ENCODE results near the gene ADGRV1.

ADGRV1 gene

GRCh38 chr5:91110686-91111085 is 552.1 kb downstream of the ADGRV1 start:
- no peak for DNase-seq (ENCODE audit: low spot score in 2 of 2)
- no peak overlapping the region for H3K4me3 ChIP-seq
- H3K9me3 ChIP-seq, result no peaks in the 10 kb centered on the region
- H3K27me3 ChIP-seq (ENCODE audit: low read depth), result no peaks in the 10 kb centered on the region
- H3K4me1 ChIP-seq, result no peaks in the 10 kb centered on the region
- H3K36me3 ChIP-seq (replicated peaks), result no peaks in the 10 kb centered on the region
- in situ Hi-C loops (cut with MboI; ENCODE audit: low sequenced_read_pairs), result loop anchor here (10.0 kb wide), 1 partner anchor 254 kb away; no protein-coding TSS in a partner anchor

GRCh38 chr5:91111473-91112238 is 553.1 kb downstream of the ADGRV1 start:
- Histone ChIP-seq H3K27me3 (ENCODE audit: low read depth) (no peaks in the 10 kb centered on the region), H3K9me3 (no peaks in the 10 kb centered on the region), H3K4me3 (no peak overlapping the region), H3K36me3 (replicated peaks) (no peaks in the 10 kb centered on the region), H3K4me1 (no peaks in the 10 kb centered on the region)
- DNase-seq (ENCODE audit: low spot score in 2 of 2), result no peak
- in situ Hi-C loops (cut with MboI; ENCODE audit: low sequenced_read_pairs), result loop anchor here (10.0 kb wide), 1 partner anchor 253 kb away; no protein-coding TSS in a partner anchor

GRCh38 chr5:91114658-91115057 is 556.1 kb downstream of the ADGRV1 start:
- Histone ChIP-seq H3K4me1 (no peaks in the 10 kb centered on the region), H3K9me3 (no peaks in the 10 kb centered on the region), H3K27me3 (ENCODE audit: low read depth) (no peaks in the 10 kb centered on the region), H3K36me3 (replicated peaks) (no peaks in the 10 kb centered on the region), H3K4me3 (no peak overlapping the region)
- no peak for DNase-seq (ENCODE audit: low spot score in 2 of 2)
- in situ Hi-C loops (cut with MboI; ENCODE audit: low sequenced_read_pairs), result loop anchor here (10.0 kb wide), 1 partner anchor 250 kb away; no protein-coding TSS in a partner anchor

- Histone ChIP-seq H3K9me3 (no peaks in the 10 kb centered on the region), H3K4me3 (no peak overlapping the region)
- in situ Hi-C loops (cut with MboI; ENCODE audit: low sequenced_read_pairs), result loop anchor here (10.0 kb wide), 1 partner anchor 246 kb away; no protein-coding TSS in a partner anchor
Measured at GRCh38 chr5:91118354-91118753, 559.8 kb downstream of the ADGRV1 start.

GRCh38 chr5:91118796-91119195 is 560.2 kb downstream of the ADGRV1 start:
- H3K4me1 ChIP-seq, result peaks cover 9% of the 10 kb centered on the region
- H3K9me3 ChIP-seq, result no peaks in the 10 kb centered on the region
- no peaks in the 10 kb centered on the region for H3K36me3 ChIP-seq (replicated peaks)
- no peak for DNase-seq (ENCODE audit: low spot score in 2 of 2)
- H3K4me3 ChIP-seq, result no peak overlapping the region
- in situ Hi-C loops (cut with MboI; ENCODE audit: low sequenced_read_pairs), result loop anchor here (10.0 kb wide), 1 partner anchor 246 kb away; no protein-coding TSS in a partner anchor
- H3K27me3 ChIP-seq (ENCODE audit: low read depth), result no peaks in the 10 kb centered on the region

More at GRCh38 chr5:91118354-91118753, 559.8 kb downstream of the ADGRV1 start:
- Histone ChIP-seq H3K36me3 (replicated peaks) (no peaks in the 10 kb centered on the region), H3K27me3 (ENCODE audit: low read depth) (no peaks in the 10 kb centered on the region), H3K4me1 (peaks cover 6% of the 10 kb centered on the region)
- DNase-seq (ENCODE audit: low spot score in 2 of 2), result no peak

- Histone ChIP-seq H3K4me3 (no peak overlapping the region), H3K4me1 (peaks cover 9% of the 10 kb centered on the region), H3K27me3 (ENCODE audit: low read depth) (no peaks in the 10 kb centered on the region), H3K36me3 (replicated peaks) (no peaks in the 10 kb centered on the region), H3K9me3 (no peaks in the 10 kb centered on the region)
- DNase-seq (ENCODE audit: low spot score in 2 of 2), result no peak
- in situ Hi-C loops (cut with MboI; ENCODE audit: low sequenced_read_pairs), result loop anchor here (10.0 kb wide), 1 partner anchor 246 kb away; no protein-coding TSS in a partner anchor
Measured at GRCh38 chr5:91119217-91119616, 560.6 kb downstream of the ADGRV1 start.

- in situ Hi-C loops (cut with MboI; ENCODE audit: low sequenced_read_pairs), result loop anchor here (10.0 kb wide), 1 partner anchor 245 kb away; no protein-coding TSS in a partner anchor
- Histone ChIP-seq H3K4me3 (no peak overlapping the region), H3K4me1 (peaks cover 9% of the 10 kb centered on the region), H3K36me3 (replicated peaks) (no peaks in the 10 kb centered on the region), H3K9me3 (no peaks in the 10 kb centered on the region), H3K27me3 (ENCODE audit: low read depth) (no peaks in the 10 kb centered on the region)
- DNase-seq (ENCODE audit: low spot score in 2 of 2), result no peak
Measured at GRCh38 chr5:91119981-91120850, 561.6 kb downstream of the ADGRV1 start.

GRCh38 chr5:91121347-91121993 is 562.9 kb downstream of the ADGRV1 start:
- Histone ChIP-seq H3K36me3 (replicated peaks) (no peaks in the 10 kb centered on the region), H3K9me3 (no peaks in the 10 kb centered on the region), H3K4me3 (no peak overlapping the region), H3K4me1 (peaks cover 13% of the 10 kb centered on the region), H3K27me3 (ENCODE audit: low read depth) (no peaks in the 10 kb centered on the region)
- in situ Hi-C loops (cut with MboI; ENCODE audit: low sequenced_read_pairs), result no loop called here
- DNase-seq (ENCODE audit: low spot score in 2 of 2), result no peak

- Histone ChIP-seq H3K4me1 (peaks cover 13% of the 10 kb centered on the region), H3K4me3 (no peak overlapping the region), H3K27me3 (ENCODE audit: low read depth) (no peaks in the 10 kb centered on the region), H3K36me3 (replicated peaks) (no peaks in the 10 kb centered on the region), H3K9me3 (no peaks in the 10 kb centered on the region)
- no peak for DNase-seq (ENCODE audit: low spot score in 2 of 2)
- in situ Hi-C loops (cut with MboI; ENCODE audit: low sequenced_read_pairs), result no loop called here
Measured at GRCh38 chr5:91122651-91123050, 564.1 kb downstream of the ADGRV1 start.

- H3K9me3 ChIP-seq, result no peaks in the 10 kb centered on the region
- in situ Hi-C loops (cut with MboI; ENCODE audit: low sequenced_read_pairs), result no loop called here
- no peak for DNase-seq (ENCODE audit: low spot score in 2 of 2)
Measured at GRCh38 chr5:91123291-91123690, 564.7 kb downstream of the ADGRV1 start.

GRCh38 chr5:91123901-91124300 is 565.3 kb downstream of the ADGRV1 start:
- no peak overlapping the region for H3K4me3 ChIP-seq
- no peaks in the 10 kb centered on the region for H3K27me3 ChIP-seq (ENCODE audit: low read depth)
- in situ Hi-C loops (cut with MboI; ENCODE audit: low sequenced_read_pairs), result no loop called here
- H3K9me3 ChIP-seq, result no peaks in the 10 kb centered on the region
- DNase-seq (ENCODE audit: low spot score in 2 of 2), result no peak
- H3K4me1 ChIP-seq, result peaks cover 23% of the 10 kb centered on the region
- H3K36me3 ChIP-seq (replicated peaks), result no peaks in the 10 kb centered on the region

More at GRCh38 chr5:91123291-91123690, 564.7 kb downstream of the ADGRV1 start:
- H3K36me3 ChIP-seq (replicated peaks), result no peaks in the 10 kb centered on the region
- H3K27me3 ChIP-seq (ENCODE audit: low read depth), result no peaks in the 10 kb centered on the region
- no peak overlapping the region for H3K4me3 ChIP-seq
- H3K4me1 ChIP-seq, result peaks cover 17% of the 10 kb centered on the region

GRCh38 chr5:91125916-91126315 is 567.3 kb downstream of the ADGRV1 start:
- no peaks in the 10 kb centered on the region for H3K27me3 ChIP-seq (ENCODE audit: low read depth)
- H3K4me1 ChIP-seq, result peaks cover 30% of the 10 kb centered on the region
- H3K36me3 ChIP-seq (replicated peaks), result no peaks in the 10 kb centered on the region
- no peak overlapping the region for H3K4me3 ChIP-seq
- DNase-seq (ENCODE audit: low spot score in 2 of 2), result peak; percentile 30 to 39
- no peaks in the 10 kb centered on the region for H3K9me3 ChIP-seq
- in situ Hi-C loops (cut with MboI; ENCODE audit: low sequenced_read_pairs), result no loop called here

- H3K4me1 ChIP-seq, result peaks cover 30% of the 10 kb centered on the region
- DNase-seq (ENCODE audit: low spot score in 2 of 2), result no peak
- no peaks in the 10 kb centered on the region for H3K36me3 ChIP-seq (replicated peaks)
- H3K27me3 ChIP-seq (ENCODE audit: low read depth), result no peaks in the 10 kb centered on the region
- H3K9me3 ChIP-seq, result no peaks in the 10 kb centered on the region
- no peak overlapping the region for H3K4me3 ChIP-seq
- in situ Hi-C loops (cut with MboI; ENCODE audit: low sequenced_read_pairs), result no loop called here
Measured at GRCh38 chr5:91126448-91126847, 567.9 kb downstream of the ADGRV1 start.
